ACHN (cell line): ENCODE data around the gene OR5T2.
"Not testable (repeated sequence)": the region's sequence is repeated elsewhere in the genome, so short reads cannot be mapped to it uniquely, and the experiment has no call there.

ENCODE experiments used
- DNase-seq: peaks from one replicate; pipeline ENCODE4 v3.0.0-alpha.2; 2015
- in situ Hi-C: cut with HindIII; loops from 2 replicates; pipeline ENCODE4 v1.10.0; 2017; ENCODE audit warnings: low sequenced_read_pairs, low pct_ligation_motif_present, low pct_unique_long_range_greater_than_20kb

The OR5T2 gene

DNA sequence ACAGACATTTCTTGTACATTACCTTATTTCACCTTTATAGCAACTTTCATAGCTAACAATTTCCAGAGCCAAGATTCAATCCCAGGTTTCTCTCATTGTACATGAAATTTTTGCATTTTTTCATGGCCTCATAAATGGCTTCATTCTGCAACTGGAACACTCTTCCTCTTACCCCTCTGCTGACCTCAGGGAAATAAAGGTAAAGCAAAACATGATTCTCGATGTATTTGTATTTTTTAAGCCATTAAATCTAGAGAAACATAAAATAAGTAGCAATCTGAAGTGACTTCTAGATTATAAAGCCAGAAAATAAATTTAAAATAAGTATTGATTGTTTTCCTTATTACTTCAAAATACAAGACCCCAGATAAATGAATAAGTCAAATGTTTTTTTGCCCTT lies at the start of gene OR5T2:
OR5T2 (minus strand) TSS at position 101 of the 400 bp plus-strand sequence. CDS start 1,193 bp downstream, outside the sequence.
- in situ Hi-C loops = no loop called here
- DNase-seq = no peak

DNA sequence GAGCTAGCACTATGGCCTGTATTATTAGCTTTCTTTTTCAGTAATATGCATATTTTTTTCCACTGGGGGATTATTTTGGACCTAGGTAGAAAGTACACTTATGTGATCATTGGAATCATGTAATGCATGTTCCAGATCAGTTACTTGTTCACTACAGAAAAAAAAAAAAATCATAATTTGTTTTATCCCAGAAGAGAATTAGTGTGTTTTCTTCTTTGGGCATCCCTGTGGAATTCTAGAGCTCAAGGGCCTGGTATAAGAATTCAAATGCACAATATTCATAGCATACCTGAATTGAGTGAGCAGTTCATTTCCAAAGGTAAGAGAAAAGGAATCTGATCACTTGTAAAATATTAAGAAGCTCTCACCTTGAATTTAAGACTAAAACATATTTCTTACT lies 39.8 kb upstream of the OR5T2 start, which contains the start of gene OR5T1:
OR5T1 (plus strand) TSS at position 301 of the 400 bp plus-strand sequence. CDS start 1,485 bp downstream, outside the sequence.
- in situ Hi-C loops = no loop called here
- no peak for DNase-seq

DNA sequence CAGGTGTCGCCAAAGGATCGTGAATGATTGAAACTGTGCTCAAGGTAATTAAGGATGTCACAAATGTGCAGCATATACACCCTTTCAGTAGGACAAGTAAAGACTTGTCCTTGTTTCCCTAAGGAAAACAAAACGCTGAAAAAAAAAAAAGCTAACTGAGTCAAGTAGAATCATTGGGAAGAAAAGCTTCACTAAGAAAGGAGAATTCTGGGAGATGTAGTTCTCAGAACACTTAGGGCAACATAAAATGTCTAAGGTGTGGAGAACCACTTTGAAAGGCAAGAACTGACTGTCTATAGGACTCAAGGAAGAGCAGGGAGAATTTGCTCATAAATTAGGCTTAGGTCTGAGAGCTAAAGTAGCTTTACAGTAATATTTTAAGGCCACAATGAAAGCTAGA lies 37.0 kb upstream of the OR5T2 start:
- in situ Hi-C loops = no loop called here

DNA sequence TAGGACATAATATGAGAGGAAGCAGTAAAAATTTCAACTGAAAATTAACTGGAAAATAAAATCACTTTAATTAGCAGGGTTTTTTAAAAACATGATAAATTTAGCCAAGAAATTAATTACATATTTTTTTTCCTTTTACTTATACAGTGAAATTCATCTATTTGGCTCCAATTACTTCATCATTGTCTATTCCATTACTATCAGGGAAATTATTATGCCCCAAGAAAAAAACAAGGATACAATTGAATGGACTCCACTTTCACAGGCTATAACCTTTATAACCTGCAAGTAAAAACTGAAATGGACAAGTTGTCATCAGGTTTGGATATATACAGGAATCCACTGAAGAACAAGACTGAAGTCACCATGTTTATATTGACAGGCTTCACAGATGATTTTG lies 17.9 kb upstream of the OR5T2 start, which contains the start of gene OR5T3:
OR5T3 (plus strand) TSS at position 301 of the 400 bp plus-strand sequence; CDS start at position 301, 0 bp downstream.
- in situ Hi-C loops = no loop called here
- no peak for DNase-seq

More for the DNA sequence above, 37.0 kb upstream of the OR5T2 start:
- DNase-seq = no peak

DNA sequence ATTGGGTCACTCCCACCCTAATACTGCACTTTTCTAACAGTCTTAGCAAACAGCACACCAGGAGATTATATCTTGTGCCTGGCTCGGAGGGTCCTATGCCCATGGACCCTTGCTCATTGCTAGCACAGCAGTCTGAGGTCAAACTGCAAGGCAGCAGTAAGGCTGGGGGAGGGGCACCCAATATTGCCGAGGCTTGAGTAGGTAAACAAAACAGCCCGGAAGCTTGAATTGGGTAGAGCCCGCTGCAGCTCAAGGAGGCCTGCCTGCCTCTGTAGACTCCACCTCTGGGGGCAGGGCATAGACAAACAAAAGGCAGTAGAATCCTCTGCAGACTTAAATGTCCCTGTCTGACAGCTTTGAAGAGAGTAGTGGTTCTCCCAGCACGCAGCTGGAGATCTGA lies 14.3 kb downstream of the OR5T2 start:
- DNase-seq, in situ Hi-C loops: not testable (repeated sequence)

DNA sequence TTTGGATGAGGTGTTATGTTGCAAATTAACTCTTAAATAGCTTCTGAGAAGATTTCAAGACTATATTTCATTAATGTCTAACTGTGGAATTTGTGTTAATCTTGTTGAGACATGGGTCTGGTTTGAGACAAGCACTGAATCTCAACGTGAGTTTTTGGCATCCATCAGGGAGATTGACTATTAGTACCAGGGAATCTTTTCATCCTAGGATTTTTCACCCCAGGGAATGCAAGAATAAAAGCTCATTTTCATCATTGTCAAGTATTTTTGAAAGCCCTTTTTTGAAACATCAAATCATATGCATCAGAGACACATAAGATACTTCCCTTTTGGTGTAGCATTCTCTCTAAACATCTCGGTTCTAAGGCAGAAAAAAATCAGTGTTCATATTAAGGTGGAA lies 19.5 kb downstream of the OR5T2 start:
- in situ Hi-C loops = no loop called here

DNA sequence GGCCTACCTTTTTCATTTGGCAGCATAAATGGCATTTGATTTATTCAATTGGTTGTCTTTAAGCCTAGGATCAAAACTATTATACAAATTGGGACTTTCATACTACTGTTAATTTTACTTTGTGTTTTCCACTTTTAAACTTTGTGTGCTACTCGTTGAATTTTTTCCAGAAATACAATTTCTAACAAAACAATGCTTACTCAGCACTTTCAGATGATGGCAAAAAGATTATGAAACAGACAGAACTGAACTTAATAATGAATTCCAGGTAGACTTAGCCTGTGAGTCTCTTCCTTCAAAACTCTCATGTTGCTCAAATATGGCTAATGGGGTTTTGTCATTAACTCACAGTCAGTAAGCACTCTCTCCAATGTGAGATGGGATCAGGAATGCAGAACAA lies 26.3 kb downstream of the OR5T2 start:
- no peak for DNase-seq
- in situ Hi-C loops = no loop called here

More for the DNA sequence above, 19.5 kb downstream of the OR5T2 start:
- DNase-seq = no peak

DNA sequence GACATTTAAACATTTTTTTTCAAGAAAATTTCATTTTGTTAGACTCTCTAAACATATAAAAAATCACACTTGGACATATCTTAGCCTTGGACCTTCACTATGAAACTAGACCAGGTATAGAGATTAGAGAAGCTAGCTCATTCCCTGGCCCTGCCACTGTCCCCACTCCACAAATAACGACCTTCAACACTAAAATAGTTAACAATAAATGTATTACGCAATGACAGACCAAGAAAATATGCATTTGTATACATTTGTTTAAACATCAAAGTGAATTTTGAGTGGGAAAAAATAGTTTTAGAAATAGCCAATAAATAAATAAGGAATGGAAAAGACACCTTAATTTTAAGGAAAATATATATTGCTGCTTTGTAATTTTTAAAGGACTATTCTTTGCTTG lies 36.7 kb downstream of the OR5T2 start:
- in situ Hi-C loops = no loop called here
- DNase-seq = no peak

DNA sequence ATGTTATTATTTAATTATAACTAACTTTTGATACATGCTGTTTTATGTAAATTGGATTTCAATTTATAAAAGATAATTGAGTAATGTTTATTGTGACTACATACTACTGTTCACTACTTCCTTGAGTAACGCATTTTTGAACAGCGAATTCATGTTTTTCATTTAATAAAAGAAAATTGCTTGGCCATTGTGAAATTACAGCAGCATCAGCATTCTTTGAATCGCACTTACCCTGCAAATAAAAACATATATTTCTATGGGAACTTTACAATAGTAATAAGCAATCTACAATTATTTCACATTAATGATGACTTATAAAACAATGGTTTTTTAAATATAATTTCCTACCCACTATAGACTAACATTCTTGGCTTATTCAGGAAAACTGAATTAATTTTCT lies 37.4 kb downstream of the OR5T2 start:
- no peak for DNase-seq
- in situ Hi-C loops = no loop called here

DNA sequence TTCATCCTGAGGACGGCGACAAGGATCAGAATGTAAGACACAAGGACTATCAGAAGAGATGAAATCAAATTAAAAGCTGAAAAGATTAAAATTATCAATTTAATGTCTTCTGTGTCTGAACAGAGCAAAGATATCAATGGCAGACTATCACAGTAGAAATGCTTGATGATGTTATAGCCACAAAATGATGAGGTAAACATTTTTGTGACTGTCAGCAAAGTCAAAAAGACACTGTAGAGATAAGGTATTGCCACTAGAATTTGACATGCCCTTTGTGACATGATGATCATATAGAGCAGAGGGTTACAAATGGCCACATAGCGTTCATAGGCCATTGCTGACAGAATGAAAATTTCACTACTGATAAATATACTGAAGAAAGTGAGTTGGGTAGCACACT lies 45.5 kb downstream of the OR5T2 start:
- DNase-seq = no peak
- in situ Hi-C loops = no loop called here

DNA sequence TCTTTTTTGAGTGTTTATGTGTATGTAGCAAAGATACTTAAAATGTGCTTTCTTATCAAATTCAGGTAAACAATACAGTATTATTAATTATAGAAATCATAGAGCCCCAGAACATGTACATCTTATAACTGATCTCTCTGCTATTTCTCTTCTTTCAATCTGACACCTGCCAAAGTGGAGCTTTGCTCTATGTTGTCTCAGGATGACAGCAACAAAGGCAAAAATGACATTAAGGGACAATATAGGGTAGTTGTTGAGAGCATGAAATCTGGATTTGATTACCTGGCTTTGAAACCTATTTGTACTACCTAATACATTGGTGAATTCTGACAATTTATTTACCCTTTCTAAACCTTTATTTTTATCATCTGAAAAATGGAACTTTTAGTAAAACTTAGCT lies 50.6 kb downstream of the OR5T2 start:
- no peak for DNase-seq
- in situ Hi-C loops = no loop called here
